HG02840 (cell line): ENCODE data around the gene ABCA10.
"Not testable (repeated sequence)": the region's sequence is repeated elsewhere in the genome, so short reads cannot be mapped to it uniquely, and the experiment has no call there.

Source experiments
- ATAC-seq: cut with Tn5 transposase; IDR thresholded peaks from one replicate; pipeline ENCODE4 v1.9.1; 2021; ENCODE audit warnings: mild to moderate bottlenecking, moderate library complexity, moderate number of reproducible peaks; ENCODE audit not compliant: unreplicated experiment, low FRiP score

The ABCA10 gene

GRCh38 chr17:69231521-69231920 is 2.9 kb upstream of the ABCA10 start:
- no peak for ATAC-seq

GRCh38 chr17:69230939-69231338 is 2.3 kb upstream of the ABCA10 start:
- ATAC-seq: no peak

- ATAC-seq: no peak
Measured at GRCh38 chr17:69228018-69228417, 606 bp downstream of the ABCA10 start.

GRCh38 chr17:69227541-69227940 is 1.1 kb downstream of the ABCA10 start:
- ATAC-seq: no peak

DNA sequence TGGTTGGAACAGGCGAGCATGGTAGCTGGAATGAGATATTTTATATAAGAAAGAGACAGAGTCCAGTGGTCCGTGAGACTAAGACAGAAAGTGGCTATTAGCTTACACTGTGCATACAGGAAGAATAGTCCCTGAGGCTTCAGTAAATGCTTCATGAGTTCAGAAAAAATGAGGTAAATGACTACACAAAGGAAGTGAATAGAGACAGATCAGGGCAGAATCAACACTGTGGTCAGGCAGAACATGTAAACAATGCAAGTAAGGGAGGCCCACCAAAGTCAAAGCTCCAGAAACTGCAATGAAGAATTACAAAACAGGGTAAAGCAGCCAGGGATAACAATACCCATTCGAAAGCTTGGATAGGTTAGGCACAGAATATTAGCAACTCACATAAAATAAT is 4.8 kb downstream of the ABCA10 start:
- peak; percentile 97 for ATAC-seq

GRCh38 chr17:69222707-69223258 is 5.8 kb downstream of the ABCA10 start:
- ATAC-seq: no peak

- ATAC-seq: no peak
Measured at GRCh38 chr17:69220098-69220497, 8.5 kb downstream of the ABCA10 start.

DNA sequence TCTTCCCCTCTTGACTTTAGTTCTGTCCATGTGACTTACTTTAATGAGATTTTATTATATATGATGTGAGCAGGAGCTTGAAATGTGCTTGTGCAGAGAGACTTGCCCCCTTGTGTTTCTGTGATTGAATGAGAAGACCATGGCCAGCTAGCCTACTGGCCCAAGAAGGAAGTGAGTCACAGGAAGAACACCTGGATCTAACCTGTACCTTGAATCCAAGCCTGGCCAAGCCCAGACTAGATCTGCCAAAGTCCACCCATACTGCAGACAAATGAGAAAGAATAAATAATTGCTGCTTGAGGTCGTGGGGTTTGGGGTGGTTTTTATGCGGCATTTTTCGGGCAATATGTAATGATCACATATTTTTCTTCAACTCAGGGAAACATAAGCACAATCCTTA is 9.6 kb downstream of the ABCA10 start:
- no peak for ATAC-seq

GRCh38 chr17:69213059-69213813 is 15.4 kb downstream of the ABCA10 start:
- no peak for ATAC-seq

DNA sequence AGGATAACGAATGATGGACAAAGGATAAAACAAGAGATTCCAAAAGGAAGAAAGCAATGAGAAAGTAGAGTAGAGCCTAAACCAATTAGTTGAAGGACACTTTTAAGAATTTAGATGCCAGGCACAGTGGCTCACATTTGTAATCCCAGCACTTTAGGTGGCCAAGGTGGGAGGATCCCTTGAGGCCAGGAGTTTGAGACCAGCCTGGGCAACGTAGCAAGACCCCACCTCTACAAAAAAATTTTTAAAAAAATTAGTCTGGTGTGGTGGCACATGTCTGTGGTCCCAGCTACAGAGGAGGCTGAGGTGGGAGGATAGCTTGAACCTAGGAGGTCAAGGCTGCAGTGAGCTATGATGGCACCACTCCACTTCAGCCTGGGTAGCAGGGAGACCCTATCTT is 20.0 kb downstream of the ABCA10 start:
- no peak for ATAC-seq

DNA sequence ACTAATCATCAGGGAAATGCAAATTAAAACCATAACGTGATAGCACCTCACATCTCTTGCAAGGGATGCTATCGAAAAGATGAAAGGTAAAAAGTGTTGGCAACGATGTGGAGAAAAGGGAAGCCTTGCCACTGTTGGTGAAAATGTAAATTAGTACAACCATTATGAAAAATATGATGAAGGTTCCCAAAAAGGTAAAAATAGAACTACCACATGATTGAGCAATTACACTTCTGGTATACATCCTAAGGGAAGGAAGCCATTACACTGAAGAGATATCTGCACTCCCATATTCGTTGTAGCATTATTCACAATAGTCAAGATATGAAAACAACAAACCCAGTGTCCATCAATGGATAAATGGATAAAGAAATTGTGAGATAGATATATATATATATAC is 21.5 kb downstream of the ABCA10 start:
- ATAC-seq: no peak

DNA sequence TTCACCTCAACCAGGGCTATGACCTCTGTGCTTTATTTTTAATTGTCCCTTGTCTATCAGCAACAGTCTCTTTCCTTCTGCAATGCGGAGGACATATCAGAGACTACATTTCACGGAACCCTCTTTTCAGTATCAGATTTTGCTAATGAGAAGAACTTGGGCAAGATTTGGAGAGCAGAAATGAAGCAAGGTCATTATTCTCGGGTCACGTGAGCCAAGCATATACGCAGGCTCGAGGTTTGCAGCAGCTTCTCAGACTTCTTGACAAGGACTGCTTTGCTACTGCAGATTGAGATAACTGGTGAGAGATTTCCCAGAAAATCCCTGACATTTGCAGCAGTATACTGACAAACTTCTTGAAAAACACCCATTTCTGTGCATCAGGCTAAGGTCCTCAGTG is 30.4 kb downstream of the ABCA10 start:
- no peak for ATAC-seq

DNA sequence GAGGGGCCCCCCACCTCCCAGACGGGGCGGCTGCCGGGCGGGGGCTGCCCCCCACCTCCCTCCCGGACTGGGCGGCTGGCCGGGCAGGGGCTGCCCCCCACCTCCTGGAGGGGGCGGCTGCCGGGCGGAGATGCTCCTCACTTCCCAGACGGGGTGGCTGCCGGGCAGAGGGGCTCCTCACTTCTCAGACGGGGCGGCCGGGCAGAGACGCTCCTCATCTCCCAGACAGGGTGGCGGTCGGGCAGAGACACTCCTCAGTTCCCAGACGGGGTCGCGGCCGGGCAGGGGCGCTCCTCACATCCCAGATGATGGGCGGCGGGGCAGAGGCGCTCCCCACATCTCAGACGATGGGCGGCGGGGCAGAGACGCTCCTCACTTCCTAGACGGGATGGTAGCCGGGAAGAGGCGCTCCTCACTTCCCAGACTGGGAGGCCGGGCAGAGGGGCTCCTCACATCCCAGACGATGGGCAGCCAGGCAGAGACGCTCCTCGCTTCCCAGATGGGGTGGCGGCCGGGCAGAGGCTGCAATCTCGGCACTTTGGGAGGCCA is 32.4 kb downstream of the ABCA10 start:
- ATAC-seq: not testable (repeated sequence)

GRCh38 chr17:69192754-69193153 is 35.9 kb downstream of the ABCA10 start:
- no peak for ATAC-seq

DNA sequence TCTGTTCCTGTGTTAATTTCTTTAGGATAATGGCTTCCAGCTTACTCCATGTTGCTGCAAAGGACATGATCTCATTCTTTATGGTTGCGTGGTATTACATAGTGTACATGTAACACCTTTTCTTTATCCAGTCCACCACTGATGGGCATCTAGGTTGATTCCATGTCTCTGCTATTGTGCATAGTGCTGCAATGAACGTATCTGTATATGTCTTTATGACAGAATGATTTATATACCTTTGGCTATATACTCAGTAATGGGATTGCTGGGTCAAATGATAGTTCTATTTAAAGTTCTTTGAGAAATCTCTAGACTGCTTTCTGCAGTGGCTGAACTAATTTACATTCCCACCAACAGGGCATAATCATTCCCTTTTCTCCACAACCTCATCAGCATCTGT is 39.8 kb downstream of the ABCA10 start:
- ATAC-seq: no peak

DNA sequence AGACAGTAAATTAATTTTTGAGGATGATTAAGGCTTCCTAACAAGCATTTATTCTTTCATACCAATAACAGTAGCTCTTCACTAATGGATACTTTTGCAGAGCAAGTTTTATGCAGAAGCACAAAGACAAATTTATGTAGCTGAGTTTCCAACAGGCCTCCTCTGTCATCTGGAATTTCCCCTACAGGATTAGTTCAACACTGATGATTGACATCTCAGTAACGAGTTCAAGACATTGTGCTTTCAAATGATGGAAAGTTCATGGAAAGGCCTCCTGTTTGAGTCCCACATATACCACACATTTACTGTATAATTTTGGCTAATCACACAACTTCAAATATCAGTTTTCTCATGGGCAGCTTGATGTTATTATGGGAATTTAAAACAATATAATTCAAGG is 40.6 kb downstream of the ABCA10 start:
- no peak for ATAC-seq

- ATAC-seq: no peak
Measured at GRCh38 chr17:69187294-69187693, 41.3 kb downstream of the ABCA10 start.

GRCh38 chr17:69179227-69179952 is 49.2 kb downstream of the ABCA10 start:
- no peak for ATAC-seq

DNA sequence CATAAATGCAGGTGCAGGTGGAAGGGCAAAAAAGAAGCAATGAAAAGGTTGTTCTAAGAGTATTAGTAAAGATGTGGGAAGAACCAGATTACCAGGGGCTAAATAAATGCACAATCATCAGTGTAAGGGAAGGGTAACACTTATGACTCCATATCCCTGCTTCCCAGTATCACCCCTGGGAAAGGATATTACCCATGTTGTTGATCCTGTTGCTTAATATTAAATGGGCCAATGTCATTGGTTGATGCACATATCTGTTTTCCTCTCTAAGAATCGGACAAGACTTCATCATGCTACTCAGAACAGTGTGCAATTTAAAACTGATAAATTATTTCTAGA is 52.2 kb downstream of the ABCA10 start:
- ATAC-seq: no peak

GRCh38 chr17:69175625-69176456 is 52.8 kb downstream of the ABCA10 start:
- no peak for ATAC-seq

DNA sequence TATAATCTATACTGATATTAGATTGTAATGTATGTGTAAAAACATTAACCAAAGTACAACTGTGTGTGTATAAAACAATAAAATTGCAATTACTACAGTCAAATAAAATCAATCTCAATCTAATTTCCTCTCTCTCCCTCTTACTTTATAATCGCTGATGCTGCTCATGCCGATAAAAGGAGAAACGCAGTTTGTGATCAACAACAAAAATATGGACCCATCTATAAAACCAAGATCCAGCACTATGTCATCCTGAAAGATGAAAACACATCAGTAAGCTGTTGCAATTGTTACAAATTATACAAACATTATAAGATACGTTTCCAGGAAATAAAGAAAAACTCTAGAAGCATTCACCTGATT is 53.4 kb downstream of the ABCA10 start:
- ATAC-seq: no peak
